GM19025 (cell line): Measurements from ENCODE around the gene ORM2.
A peak's percentile ranks its signal among the peaks of the same experiment; 100 is the strongest.
"Not testable (repeated sequence)": the region's sequence is repeated elsewhere in the genome, so short reads cannot be mapped to it uniquely, and the experiment has no call there.

ENCODE experiments used
- ATAC-seq: cut with Tn5 transposase; IDR thresholded peaks from one replicate; pipeline ENCODE4 v1.9.1; 2021; ENCODE audit warnings: mild to moderate bottlenecking, low read depth, moderate library complexity; ENCODE audit not compliant: unreplicated experiment

The ORM2 gene

GRCh38 chr9:114328937-114329624 is 588 bp upstream of the ORM2 start:
- not testable (repeated sequence) for ATAC-seq

- no peak for ATAC-seq
These were observed 967 bp downstream of the ORM2 start for GRCh38 chr9:114330636-114331035.

- ATAC-seq, result not testable (repeated sequence)
These were observed 1.8 kb downstream of the ORM2 start for GRCh38 chr9:114331229-114332195.

GRCh38 chr9:114332474-114333040 is 2.9 kb downstream of the ORM2 start:
- ATAC-seq, result not testable (repeated sequence)

GRCh38 chr9:114333718-114334117 is 4.0 kb downstream of the ORM2 start:
- ATAC-seq, result not testable (repeated sequence)

- no peak for ATAC-seq
These were observed 4.8 kb downstream of the ORM2 start for GRCh38 chr9:114334490-114334889.

GRCh38 chr9:114335745-114336144 is 6.1 kb downstream of the ORM2 start:
- no peak for ATAC-seq

- no peak for ATAC-seq
These were observed 6.5 kb downstream of the ORM2 start for GRCh38 chr9:114336157-114336556.

- no peak for ATAC-seq
These were observed 7.2 kb downstream of the ORM2 start for GRCh38 chr9:114336699-114337395.

GRCh38 chr9:114338187-114338586 is 8.5 kb downstream of the ORM2 start:
- ATAC-seq, result no peak

- peak; percentile 58 for ATAC-seq
These were observed 9.7 kb downstream of the ORM2 start for GRCh38 chr9:114339130-114339908.

GRCh38 chr9:114341152-114341830 is 11.6 kb downstream of the ORM2 start:
- ATAC-seq, result no peak

- ATAC-seq, result no peak
These were observed 12.3 kb downstream of the ORM2 start for GRCh38 chr9:114341991-114342390.

GRCh38 chr9:114342755-114343440 is 13.2 kb downstream of the ORM2 start:
- no peak for ATAC-seq

- no peak for ATAC-seq
These were observed 14.0 kb downstream of the ORM2 start for GRCh38 chr9:114343471-114344187.

GRCh38 chr9:114344188-114344566 is 14.5 kb downstream of the ORM2 start:
- ATAC-seq, result no peak

GRCh38 chr9:114344692-114345091 is 15.0 kb downstream of the ORM2 start:
- ATAC-seq, result no peak

- ATAC-seq, result no peak
These were observed 15.9 kb downstream of the ORM2 start for GRCh38 chr9:114345493-114346065.
